HG03025 (cell line): ENCODE results near the gene KIF1A.
"Not testable (repeated sequence)": the region's sequence is repeated elsewhere in the genome, so short reads cannot be mapped to it uniquely, and the experiment has no call there.

Experiments
- ATAC-seq: cut with Tn5 transposase; IDR thresholded peaks from one replicate; pipeline ENCODE4 v1.9.1; 2021; ENCODE audit warnings: mild to moderate bottlenecking, moderate library complexity; ENCODE audit not compliant: unreplicated experiment, low FRiP score

KIF1A gene

DNA sequence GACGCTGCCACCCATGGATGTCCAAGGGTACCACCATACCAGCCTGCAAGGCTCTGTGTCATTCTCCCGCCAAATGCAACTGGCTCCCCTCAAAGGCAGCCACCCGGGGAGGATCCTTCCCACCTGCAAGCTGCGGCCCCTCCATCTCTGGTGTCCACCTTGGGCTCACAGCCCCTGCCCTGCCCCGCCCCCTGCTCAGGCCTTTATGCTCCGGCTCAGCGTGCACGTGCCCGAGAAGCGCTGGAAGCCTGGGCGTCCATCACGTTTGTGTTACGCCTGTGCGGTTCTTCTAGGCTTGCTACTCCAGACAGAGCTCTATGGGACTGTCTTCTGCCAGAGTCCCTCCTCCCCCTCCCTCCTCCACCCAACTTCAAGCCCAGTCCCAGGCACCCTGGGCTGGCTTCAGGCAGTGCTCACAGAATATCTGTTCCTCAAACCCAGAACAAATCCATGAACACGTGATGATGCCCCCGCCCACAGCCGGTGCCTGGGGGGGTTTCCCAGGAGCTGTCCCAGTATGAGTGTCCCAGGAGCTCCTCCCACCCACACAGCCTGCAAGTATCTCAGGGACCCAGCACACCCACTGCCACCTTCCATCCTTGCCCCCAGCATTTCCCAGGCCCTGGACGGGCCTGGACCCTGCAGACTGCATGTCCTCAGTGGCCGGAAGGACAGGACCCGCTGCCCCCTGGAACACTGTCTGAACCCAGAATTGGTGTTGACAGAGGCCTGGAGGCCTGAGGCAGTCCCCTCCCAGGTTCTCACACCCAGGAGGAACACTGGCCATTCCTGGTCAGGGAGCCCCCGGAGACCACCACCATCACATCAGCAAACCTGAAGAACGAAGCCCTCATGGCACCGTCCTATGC is 30.3 kb downstream of the KIF1A start:
- no peak for ATAC-seq

GRCh38 chr2:240789051-240789453 is 31.0 kb downstream of the KIF1A start:
- no peak for ATAC-seq

- no peak for ATAC-seq
These were observed 31.5 kb downstream of the KIF1A start for GRCh38 chr2:240788482-240788881.

- no peak for ATAC-seq
These were observed 32.2 kb downstream of the KIF1A start for GRCh38 chr2:240787521-240788472.

DNA sequence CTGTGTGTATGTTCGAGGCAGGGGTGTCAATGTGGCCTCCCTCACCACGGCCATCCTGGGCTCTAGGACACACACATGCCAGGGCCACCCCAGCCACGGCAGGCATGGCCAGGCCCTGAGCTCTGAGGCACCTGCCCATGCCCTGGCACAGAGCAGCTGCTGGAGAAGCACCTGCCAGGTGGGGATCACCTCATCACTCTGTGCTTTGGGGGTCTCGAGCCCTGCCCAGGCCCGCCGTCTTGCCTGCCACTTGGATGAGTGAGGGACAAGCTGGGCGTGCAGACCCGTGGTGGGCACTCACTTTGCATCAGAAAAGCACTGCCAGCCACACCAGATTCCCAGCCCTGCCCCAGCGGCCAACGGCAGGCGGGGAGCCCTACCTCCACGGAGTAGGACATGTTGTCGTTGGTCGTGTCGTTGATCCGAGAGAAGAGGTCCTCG is 33.1 kb downstream of the KIF1A start:
- ATAC-seq: no peak

GRCh38 chr2:240786355-240786841 is 33.6 kb downstream of the KIF1A start:
- ATAC-seq: no peak

DNA sequence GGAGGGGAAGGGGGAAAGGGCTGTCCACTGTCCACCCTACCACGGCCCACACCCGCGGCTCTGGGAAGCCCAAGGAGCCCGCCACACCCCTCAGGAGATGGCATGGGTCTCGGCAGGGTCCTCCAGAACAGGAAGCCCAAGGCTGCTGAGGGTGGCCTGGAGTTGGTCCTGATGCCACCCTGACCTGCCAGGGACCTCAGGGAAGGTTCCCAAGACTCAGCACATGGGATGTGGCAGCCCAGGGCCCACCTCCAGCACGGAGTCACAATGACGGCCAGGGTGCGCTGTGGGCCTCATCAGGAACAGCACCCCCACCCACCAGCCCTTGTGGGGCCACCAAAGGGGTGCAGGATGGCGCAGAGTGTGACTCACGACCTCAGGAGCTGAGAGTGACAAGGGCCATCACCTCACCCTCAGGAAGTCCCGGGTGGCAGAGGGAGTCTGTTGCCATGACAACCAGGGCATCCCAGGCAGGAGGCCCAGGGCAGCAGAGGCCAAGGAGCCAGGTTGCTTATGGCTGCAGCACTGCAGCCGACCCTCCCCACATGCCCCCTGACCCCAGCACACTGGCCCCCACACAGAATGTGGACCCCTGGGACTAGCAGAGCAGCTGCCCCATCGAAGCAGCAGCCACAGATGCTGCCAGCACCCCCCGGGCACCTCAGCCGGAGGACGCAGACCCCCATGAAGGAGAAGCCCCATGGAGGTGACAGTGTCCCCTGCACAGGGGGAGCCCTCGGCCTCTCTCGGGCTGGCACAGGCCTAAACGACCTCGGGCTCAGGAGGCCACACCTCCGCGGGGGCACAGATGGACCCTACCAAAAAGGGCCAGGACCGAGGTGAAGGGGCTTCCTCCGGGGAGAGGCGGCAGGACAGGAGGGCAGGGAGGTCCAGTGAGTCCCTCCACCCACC is 34.3 kb downstream of the KIF1A start:
- no peak for ATAC-seq

- no peak for ATAC-seq
These were observed 35.2 kb downstream of the KIF1A start for GRCh38 chr2:240784629-240785423.

DNA sequence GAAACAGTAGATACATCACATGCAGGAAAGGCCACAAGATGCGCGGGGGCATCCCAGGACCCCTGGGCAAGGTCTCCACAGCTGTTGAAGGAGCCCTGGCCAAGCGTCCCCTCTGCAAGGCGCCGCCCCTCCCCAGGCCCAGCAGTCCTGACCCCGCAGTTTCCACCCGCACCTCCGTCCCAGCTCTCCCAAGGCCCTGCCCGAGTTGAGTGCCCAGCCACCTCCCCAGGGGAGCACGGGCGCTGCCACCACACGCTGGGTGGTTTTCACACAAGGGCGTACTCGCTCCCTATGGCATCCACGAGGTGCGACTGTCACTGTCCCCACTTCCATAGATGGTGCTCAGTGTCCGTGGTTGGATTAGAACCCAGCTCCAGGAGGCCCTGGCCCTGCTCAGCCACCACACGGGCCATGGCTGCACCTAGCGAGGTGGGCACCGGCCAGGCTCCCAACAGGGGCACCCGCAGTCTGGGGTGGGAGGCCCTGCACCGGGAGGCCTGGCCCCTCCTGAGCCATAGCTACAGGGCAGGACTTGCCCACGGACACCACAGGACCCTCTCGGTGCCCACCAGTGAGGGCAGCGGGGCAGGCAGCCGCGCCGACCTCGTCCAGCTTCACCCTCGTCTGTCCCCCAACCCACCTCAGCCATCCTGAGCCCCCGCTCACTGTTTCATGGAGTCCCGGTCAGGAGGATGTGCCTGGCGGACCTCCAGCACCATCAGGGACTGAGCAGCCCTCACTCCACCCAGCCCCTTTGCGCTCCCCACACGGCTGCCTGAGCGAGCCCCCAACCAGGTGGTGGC is 36.0 kb downstream of the KIF1A start:
- ATAC-seq: no peak

DNA sequence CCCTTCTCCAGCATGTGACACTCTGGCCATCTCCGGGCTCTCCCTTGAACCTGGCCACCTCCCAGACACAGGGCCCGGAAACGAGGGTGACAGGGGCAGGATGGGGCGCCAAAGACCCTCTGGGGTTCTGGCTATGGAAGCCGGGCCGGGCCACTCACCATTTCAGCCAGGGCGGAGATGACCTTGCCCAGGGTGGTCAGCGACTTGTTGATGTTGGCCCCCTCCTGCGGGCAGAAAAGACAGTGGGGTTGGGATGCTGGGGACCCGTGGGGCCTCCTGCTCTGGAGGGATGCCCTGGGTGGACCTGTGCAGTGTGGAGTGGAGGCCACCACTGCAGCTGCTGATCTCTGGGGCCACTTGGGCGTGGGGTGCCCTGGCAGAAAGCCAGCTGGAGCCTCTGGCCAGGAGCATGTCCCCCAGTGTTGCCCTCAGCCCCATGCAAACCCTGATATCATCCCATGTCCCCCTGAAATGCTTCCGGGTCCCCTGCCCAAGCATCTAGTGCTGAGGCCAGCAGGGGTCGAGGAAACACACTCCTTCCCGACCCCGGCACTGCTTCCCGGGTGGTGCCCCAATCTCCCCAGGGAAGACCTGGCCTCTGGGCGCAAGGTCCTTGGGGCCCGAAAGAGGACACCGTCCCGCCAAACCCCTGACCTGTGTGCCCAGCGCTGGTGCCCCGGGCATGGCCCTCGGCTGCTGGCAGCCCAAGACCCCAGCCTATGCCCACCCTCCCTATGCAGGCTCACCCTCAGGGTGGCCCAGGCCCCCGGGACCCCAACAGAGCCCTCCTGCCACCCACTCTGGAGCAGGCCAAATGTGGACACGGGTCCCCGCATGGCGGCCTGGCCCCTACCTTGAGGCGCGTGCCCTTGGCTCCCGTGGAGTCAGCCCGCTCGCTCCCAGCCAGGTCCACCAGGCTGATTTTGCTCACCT is 36.9 kb downstream of the KIF1A start:
- ATAC-seq: no peak

- no peak for ATAC-seq
These were observed 37.7 kb downstream of the KIF1A start for GRCh38 chr2:240782221-240782885.

GRCh38 chr2:240781471-240782220 is 38.4 kb downstream of the KIF1A start:
- ATAC-seq: no peak

GRCh38 chr2:240780023-240780700 is 39.9 kb downstream of the KIF1A start:
- ATAC-seq: no peak

- ATAC-seq: not testable (repeated sequence)
These were observed 40.7 kb downstream of the KIF1A start for GRCh38 chr2:240779250-240779832.

- ATAC-seq: no peak
These were observed 41.6 kb downstream of the KIF1A start for GRCh38 chr2:240778426-240778825.
